Erythroblast (primary cell): ENCODE measurements around the gene TMOD3.

ENCODE experiments used
- GATA1 ChIP-seq: IDR thresholded peaks from 2 replicates; pipeline ENCODE4 v1.6.1; 2011; ENCODE audit warnings: low read depth, mild to moderate bottlenecking, control low read depth, low read length, moderate library complexity
- POLR2A ChIP-seq: IDR thresholded peaks from 2 replicates; pipeline ENCODE4 v1.6.1; 2011; ENCODE audit warnings: mild to moderate bottlenecking, low read length

GRCh38 chr15:51802593-51802992, 26.9 kb upstream of the TMOD3 start:
- TF ChIP-seq POLR2A (no peak), GATA1 (no peak)
